SU-DHL-6 (cell line): Measurements from ENCODE around the gene F12.
"Not testable (repeated sequence)": the region's sequence is repeated elsewhere in the genome, so short reads cannot be mapped to it uniquely, and the experiment has no call there.

Experiments
- H2AFZ ChIP-seq: fragments of 200-600 bp; sonication (generic); 2 replicates; pipeline ENCODE4 v1.6.1; 2014; ENCODE audit warnings: low read depth, mild to moderate bottlenecking, moderate library complexity, mixed read lengths, antibody characterized with exemption, low read length; ENCODE audit not compliant: severe bottlenecking
- H3F3A ChIP-seq: fragments of 200-600 bp; shearing (Covaris generic); 2 replicates; pipeline ENCODE4 v1.6.0; 2016; ENCODE audit warnings: antibody characterized with exemption, mild to moderate bottlenecking; ENCODE audit not compliant: insufficient read depth
- H3K27ac ChIP-seq: fragments of 200-600 bp; sonication (generic); 2 replicates; pipeline ENCODE4 v1.5.1; 2016; ENCODE audit warnings: low read depth, mild to moderate bottlenecking, low read length, moderate library complexity, mixed read lengths
- H3K27me3 ChIP-seq: fragments of 200-600 bp; sonication (generic), shearing (Covaris generic); 2 replicates; pipeline ENCODE4 v1.6.0; 2014; ENCODE audit warnings: mild to moderate bottlenecking, low read length
- H3K36me3 ChIP-seq: fragments of 200-600 bp; sonication (generic); 2 replicates; pipeline ENCODE4 v1.6.1; 2014; ENCODE audit warnings: mild to moderate bottlenecking, low read length, mixed read lengths
- H3K4me2 ChIP-seq: fragments of 300-600, 200-600 bp; shearing (Covaris generic), sonication (generic); 2 replicates; pipeline ENCODE4 v1.6.0; 2014; ENCODE audit warnings: low read length, low read depth, mild to moderate bottlenecking; ENCODE audit not compliant: poor library complexity, severe bottlenecking
- H3K4me3 ChIP-seq: fragments of 200-600 bp; sonication (generic); 2 replicates; pipeline ENCODE4 v1.5.1; 2014; ENCODE audit warnings: antibody characterized with exemption, low read length, mild to moderate bottlenecking, mixed read lengths; ENCODE audit not compliant: insufficient read depth, poor library complexity, severe bottlenecking
- H3K79me2 ChIP-seq: fragments of 200-600 bp; sonication (generic); 2 replicates; pipeline ENCODE4 v1.6.1; 2014; ENCODE audit warnings: mild to moderate bottlenecking, low read length, moderate library complexity; ENCODE audit not compliant: insufficient read depth
- H3K9ac ChIP-seq: fragments of 200-600 bp; sonication (generic); 2 replicates; pipeline ENCODE4 v1.7.0; 2014; ENCODE audit warnings: mild to moderate bottlenecking, low read length
- H3K9me2 ChIP-seq: fragments of 200-600 bp; sonication (generic); replicated peaks from 2 replicates; pipeline ENCODE4 v1.6.1; 2014; ENCODE audit warnings: low read length; ENCODE audit not compliant: insufficient read depth
- H3K9me3 ChIP-seq: fragments of 200-600 bp; sonication (generic); 2 replicates; pipeline ENCODE4 v1.6.1; 2014; ENCODE audit warnings: low read length, mixed read lengths; ENCODE audit not compliant: insufficient read depth
- H4K20me1 ChIP-seq: fragments of 200-600 bp; sonication (generic); 2 replicates; pipeline ENCODE4 v1.6.1; 2014; ENCODE audit warnings: low read depth, mild to moderate bottlenecking, antibody characterized with exemption, low read length, moderate library complexity, mixed read lengths
- CTCF ChIP-seq: fragments of 200-600 bp; sonication (generic); IDR thresholded peaks from one replicate; pipeline ENCODE4 v1.5.1; 2017; ENCODE audit warnings: antibody characterized with exemption, mild to moderate bottlenecking, low read length, moderate library complexity; ENCODE audit not compliant: insufficient read depth, poor library complexity, severe bottlenecking
- EZH2phosphoT487 ChIP-seq: fragments of 200-600 bp; sonication (generic), shearing (Covaris generic); conservative IDR thresholded peaks from 2 replicates; pipeline ENCODE4 v1.6.1; 2018; ENCODE audit warnings: mild to moderate bottlenecking, antibody characterized with exemption, low read length, moderate library complexity, mixed read lengths

F12 gene

GRCh38 chr5:177362292-177362609 is 47.1 kb downstream of the F12 start:
- H3F3A ChIP-seq = peaks cover 10% of the 10 kb centered on the region; the same call in 1 of the 2 replicates
- H2AFZ ChIP-seq = no peak overlapping the region
- no peak overlapping the region for H3K4me3 ChIP-seq
- peak overlapping the region; percentile 47; the same call in 1 of the 2 replicates for H3K27ac ChIP-seq
- H3K9ac ChIP-seq = peak overlapping the region; percentile 9; the same call in 1 of the 2 replicates
- H4K20me1 ChIP-seq = no peaks in the 10 kb centered on the region
- H3K9me2 ChIP-seq = no peaks in the 10 kb centered on the region
- no peaks in the 10 kb centered on the region for H3K9me3 ChIP-seq
- H3K4me2 ChIP-seq = no peak overlapping the region
- H3K36me3 ChIP-seq = no peaks in the 10 kb centered on the region
- TF ChIP-seq EZH2phosphoT487 (no peak), CTCF (no peak)
- H3K27me3 ChIP-seq = no peaks in the 10 kb centered on the region
- no peaks in the 10 kb centered on the region for H3K79me2 ChIP-seq

GRCh38 chr5:177361418-177362291 is 47.7 kb downstream of the F12 start:
- peaks cover 14% of the 10 kb centered on the region for H3F3A ChIP-seq
- no peak overlapping the region for H3K4me2 ChIP-seq
- peak overlapping the region; percentile 47; the same call in 1 of the 2 replicates for H3K27ac ChIP-seq
- no peak overlapping the region for H2AFZ ChIP-seq
- H4K20me1 ChIP-seq = no peaks in the 10 kb centered on the region
- no peaks in the 10 kb centered on the region for H3K9me2 ChIP-seq
- H3K9ac ChIP-seq = peak overlapping the region; percentile 9; the same call in 1 of the 2 replicates
- H3K36me3 ChIP-seq = no peaks in the 10 kb centered on the region
- H3K79me2 ChIP-seq = no peaks in the 10 kb centered on the region
- no peaks in the 10 kb centered on the region for H3K9me3 ChIP-seq
- no peak overlapping the region for H3K4me3 ChIP-seq
- TF ChIP-seq EZH2phosphoT487 = no peak
- no peak for TF ChIP-seq CTCF
- no peaks in the 10 kb centered on the region for H3K27me3 ChIP-seq

GRCh38 chr5:177360740-177361139 is 48.6 kb downstream of the F12 start:
- peaks cover 17% of the 10 kb centered on the region for H3F3A ChIP-seq
- H3K9me3 ChIP-seq, H3K9ac ChIP-seq, H3K27ac ChIP-seq, H3K36me3 ChIP-seq, H3K79me2 ChIP-seq, H3K27me3 ChIP-seq, H3K9me2 ChIP-seq, H4K20me1 ChIP-seq, H3K4me2 ChIP-seq, H3K4me3 ChIP-seq, H2AFZ ChIP-seq: not testable (repeated sequence)

- H3K9ac ChIP-seq = no peak overlapping the region
- H3K79me2 ChIP-seq = no peaks in the 10 kb centered on the region
- H3F3A ChIP-seq = peaks cover 17% of the 10 kb centered on the region
- no peak overlapping the region for H2AFZ ChIP-seq
- no peak overlapping the region for H3K27ac ChIP-seq
- no peaks in the 10 kb centered on the region for H3K9me3 ChIP-seq
- no peaks in the 10 kb centered on the region for H3K36me3 ChIP-seq
- no peak overlapping the region for H3K4me3 ChIP-seq
- H4K20me1 ChIP-seq = no peaks in the 10 kb centered on the region
- no peaks in the 10 kb centered on the region for H3K27me3 ChIP-seq
- TF ChIP-seq CTCF (no peak), EZH2phosphoT487 (no peak)
- H3K4me2 ChIP-seq = no peak overlapping the region
- no peaks in the 10 kb centered on the region for H3K9me2 ChIP-seq
Observed at GRCh38 chr5:177359860-177360259, 49.5 kb downstream of the F12 start.
